NCI-H1417 (cell line): ENCODE results near the gene CCDC30.

Experiments used
- DNase-seq, 3 experiments: peaks; one replicate each; lab custom pipeline; 2025; lab: John Stamatoyannopoulos, UW

Gene CCDC30

DNA sequence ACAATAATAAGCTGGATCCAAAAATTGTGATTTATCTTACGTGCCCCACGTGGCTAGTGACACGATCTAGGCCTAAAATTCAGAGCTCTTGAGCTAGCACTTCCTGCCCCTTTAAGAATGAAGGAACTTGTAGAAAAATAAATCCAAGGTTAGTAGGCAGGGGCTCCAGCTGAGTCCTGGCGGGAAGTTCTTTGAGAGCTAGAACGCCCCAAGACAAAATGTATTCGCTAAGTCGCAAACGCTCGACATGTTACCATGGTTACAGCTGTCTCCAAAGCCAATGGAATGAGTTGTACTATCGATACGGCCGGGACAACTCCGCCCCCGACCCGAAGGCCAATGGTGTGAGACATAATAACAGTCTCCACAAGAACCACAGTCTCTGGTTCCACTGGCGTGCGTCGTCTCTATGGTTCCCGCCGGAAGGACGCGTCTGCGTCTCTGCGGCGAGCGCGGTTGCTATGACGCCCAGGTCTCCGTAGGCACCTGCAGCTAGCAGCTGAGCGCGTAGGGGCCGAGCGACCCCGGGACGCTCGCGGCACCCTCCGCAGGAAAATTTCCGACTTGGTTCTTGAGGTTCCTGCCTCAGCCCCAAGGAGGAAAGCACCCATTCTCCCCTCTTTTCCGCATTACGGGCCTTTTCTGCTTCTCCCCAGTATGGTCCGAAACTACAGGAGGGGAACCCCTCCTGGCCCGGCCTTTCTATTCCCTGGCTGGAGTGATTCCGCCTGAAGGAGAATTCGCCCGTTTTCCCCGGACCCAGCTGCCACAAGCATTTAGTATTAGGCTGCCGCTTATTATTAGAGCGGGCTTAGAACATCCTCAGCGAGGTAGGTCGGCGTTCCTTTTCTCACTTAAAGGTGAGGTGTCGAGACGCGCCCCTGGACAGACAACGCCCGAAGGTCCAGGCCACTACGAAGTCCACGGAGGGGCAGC, at the start of gene CCDC30:
TSS of gene CCDC30 (plus strand) at position 459 of the 936 bp plus-strand sequence. CDS start 17,266 bp downstream, outside the sequence.
- peak; percentile 98 to 100 (median 99) for DNase-seq

DNA sequence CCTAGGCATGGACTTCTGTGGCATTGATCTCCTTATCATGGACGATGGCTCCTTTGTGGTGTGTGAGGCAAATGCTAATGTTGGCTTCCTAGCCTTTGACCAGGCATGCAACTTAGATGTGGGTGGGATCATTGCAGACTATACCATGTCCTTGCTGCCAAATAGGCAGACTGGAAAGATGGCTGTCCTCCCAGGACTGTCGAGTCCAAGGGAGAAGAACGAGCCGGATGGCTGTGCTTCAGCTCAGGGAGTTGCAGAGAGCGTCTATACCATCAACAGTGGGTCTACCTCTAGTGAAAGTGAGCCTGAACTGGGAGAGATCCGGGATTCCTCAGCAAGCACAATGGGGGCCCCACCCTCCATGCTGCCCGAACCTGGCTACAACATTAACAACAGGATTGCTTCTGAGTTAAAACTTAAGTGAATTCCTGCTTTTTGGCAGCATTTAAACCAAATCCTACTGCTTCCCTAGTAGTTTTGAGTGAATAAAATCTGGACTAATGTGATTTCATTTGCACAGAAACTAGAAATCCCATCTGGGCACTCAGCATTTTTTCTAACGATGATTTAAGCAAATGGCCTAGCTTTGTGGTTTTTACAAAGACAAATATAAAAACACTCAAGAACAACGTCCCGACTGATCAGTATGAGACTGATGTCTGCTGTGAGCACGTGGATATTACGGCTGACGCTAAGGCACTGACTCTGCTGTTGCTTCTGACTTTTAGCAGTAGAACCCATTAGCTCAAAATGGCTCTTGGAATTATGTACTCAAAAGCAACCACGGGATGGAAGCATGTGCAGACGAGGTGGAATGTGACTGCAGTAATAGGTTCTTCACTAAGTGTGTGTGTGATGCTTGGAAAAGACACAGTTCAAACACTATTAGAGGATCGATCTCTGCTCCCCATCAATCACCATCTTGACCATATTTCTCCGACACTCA, 48.3 kb upstream of the CCDC30 start:
- peak in 1 of 3 experiments; percentile 48 for DNase-seq

DNA sequence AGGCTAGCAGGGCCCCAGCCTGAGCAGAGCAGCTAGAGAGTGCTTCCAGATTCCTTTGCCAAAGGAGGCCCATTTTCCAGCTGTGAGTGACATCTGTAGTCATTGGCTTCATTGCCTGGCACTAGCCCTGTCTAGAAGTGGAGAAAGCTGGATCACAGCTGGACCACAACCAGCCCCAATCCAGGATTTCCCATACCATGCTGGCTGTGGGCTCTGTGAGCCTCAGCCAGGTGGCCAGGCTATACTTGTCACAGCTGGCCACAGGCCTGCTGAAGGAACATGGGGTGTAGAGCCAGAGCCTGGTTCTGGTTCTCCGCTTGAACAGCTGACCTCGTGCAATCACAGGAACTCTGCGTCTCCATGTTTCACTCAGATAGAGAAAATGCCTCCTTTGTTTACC, 45.9 kb upstream of the CCDC30 start:
- DNase-seq: no peak

DNA sequence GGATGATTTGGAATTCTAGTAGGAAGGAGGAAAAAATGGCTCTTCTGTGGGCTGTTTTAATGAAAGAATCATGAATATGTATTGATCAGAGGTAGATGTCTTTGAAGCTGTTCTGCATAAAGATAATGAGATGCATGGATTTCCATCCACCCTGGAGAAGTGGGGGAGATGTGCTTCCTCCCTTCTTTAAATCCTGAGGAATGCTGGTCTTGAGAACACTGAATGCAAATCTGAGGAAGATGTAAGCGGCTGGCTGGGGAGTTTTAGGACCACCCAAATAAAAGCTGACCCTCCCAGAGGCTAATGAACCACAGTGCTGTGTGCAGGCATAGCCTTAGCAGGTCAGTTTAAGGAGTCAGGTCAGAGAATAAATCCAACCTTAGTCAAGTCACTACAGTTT, 44.6 kb upstream of the CCDC30 start:
- no peak for DNase-seq

DNA sequence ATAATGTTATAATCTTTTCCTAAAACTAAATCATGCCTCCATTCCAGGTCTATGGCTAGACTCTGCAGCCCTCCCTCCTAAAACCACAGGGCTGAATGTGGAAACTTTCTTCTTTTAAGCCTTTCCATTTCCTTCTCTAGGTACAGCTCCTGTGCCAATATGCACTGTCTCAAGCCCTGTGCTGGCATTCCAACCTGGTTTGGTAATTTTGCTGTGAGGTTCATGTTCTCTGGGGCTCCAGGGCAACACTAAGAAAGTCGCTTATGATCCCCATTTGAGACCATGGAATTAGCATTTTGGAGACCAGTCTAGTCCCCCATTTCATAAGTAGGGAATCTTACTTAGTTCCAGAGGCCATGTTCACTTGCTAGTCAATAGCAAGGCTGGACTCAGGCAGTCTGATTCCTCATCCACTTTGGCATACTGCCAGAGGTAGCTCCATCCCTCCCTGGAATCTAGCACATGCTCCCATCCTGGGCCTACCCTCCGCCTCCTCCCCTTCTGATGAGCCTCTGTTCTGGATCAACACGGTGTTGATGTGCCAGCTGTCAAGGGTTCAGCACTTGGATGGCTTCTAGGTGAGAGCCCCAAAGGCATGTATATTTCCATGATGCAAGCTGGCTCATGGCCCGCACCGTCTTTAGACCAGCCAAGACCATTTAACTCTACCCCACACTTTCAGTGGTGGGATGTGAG, 43.8 kb upstream of the CCDC30 start:
- peak in 2 of 3 experiments; percentile 7 to 23 for DNase-seq

DNA sequence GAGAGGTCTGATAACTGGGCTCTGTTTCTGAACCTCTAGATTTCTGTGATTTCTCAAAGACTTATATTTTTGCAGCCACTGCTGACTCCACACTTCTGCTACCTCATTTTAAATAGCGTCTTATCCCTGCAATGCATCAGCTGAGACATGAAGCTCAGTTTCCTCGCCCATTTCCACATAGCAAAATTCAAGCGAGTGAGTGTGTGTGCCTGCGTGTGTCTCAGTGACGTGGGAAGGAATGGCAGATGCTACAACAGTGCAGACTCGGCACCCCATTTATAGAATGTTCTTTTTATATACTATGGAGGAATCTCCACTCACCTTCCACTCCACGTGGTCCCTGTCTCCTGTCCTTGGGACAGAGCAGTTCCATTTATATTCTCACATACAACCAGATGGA, 43.0 kb upstream of the CCDC30 start:
- DNase-seq: no peak

DNA sequence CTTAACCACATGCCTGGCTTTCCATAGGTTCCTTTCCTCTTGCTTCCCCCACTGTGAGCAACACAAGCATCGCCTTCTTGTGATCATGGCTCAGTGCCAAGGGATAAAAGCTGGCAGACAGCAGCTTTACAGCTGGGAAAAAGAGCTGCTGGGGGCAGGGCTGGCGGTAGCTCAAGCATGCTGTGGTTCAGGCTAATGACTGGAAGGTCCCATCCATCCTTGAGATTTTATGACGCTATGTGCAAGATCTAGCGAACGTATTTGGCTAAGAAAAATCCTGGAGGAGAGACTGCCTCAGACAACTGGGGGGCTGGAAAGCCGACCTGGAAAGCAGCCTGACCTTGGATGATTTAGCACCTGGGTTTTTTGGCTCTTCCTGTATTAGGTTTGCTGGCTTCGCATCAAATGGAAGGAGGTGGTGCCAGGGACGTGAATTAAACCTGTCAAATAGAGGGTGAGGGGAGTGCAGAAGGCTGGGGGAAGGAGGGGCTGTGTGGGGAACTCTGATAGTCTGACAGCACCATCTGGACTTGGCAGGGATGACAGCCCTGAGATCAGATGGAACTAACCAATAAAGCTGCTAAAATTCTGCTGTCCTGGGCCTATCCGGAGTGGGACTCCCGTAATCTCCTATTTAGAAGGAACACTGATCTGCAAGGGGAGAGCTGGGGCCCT, 42.0 kb upstream of the CCDC30 start:
- peak; percentile 90 to 97 (median 96) for DNase-seq

DNA sequence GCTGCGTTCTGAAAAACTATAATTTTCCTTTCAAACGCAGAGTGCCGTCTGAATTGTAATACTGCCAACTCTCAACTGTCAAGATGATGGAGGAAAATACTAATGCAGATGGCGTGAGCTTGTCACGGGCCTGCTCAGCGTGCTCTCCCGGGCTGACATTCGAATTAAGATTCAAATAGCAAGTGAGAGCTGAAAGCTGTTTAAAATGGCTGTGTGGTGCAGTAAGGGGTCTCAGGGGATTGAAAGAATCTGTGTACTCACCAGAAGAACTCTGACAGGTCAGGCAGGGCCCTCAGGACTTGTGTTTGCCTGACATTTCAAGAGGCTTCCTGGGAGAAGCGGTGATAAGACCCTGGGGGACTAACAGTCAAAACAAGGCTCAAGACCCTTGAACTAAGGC, 40.3 kb upstream of the CCDC30 start:
- DNase-seq: peak; percentile 6 to 85 (median 65)

DNA sequence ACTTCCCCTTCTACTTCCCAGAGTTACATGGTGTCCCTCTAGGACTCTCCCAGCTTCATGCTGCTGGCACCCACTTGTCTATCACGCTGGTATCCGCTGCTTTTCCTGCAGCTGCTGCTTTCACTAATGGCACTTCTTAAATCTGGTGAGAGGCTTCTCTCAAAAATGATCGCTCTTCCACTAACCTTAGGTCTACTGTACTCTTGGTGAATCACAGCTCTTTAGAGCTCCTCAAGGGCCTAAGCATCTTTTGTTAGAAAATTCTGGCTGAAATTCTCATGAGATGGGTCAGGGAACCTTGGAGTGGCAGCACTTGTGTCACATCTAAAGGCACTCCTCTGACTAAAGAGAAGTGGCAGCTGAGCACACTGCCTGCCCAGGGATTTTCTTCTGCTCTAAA, 39.4 kb upstream of the CCDC30 start:
- peak; percentile 15 to 97 (median 46) for DNase-seq

DNA sequence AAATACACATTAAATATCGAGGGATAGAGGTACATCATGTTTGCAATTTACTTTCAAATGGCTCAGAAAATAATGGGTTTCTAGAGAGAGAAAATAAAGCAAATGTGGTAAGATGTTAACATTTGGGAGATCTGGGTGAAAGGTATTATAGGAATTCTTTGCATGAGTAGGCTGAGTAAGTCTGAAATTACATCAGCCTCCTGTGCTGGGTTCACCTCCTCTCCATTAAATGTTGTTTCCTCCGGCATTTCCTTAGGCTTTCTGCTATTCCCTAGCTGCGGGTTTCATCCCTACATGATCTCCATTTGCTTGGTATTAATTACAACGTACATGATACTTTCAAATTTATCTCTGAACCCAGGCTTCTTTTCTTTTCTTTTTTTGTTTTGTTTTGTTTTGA, 38.9 kb upstream of the CCDC30 start:
- DNase-seq: no peak

DNA sequence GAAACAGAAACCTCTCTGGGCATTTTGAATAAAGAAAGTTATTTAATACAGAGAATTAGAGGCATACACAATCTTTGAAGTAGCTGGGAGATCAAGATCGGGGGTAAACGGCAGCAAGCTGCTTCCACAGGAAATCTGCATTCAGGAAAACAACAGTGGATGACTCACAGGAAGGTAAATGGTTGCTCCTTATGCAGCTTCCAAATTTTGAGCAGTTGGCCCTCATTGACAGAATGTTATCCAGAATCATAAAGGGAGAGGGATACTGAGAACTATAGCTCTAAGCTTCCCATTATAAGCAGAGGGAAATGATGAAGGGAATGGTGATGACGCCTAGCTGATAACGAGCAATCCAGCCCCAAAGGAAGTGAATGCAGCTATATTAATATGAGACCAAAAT, 35.8 kb upstream of the CCDC30 start:
- DNase-seq: no peak

DNA sequence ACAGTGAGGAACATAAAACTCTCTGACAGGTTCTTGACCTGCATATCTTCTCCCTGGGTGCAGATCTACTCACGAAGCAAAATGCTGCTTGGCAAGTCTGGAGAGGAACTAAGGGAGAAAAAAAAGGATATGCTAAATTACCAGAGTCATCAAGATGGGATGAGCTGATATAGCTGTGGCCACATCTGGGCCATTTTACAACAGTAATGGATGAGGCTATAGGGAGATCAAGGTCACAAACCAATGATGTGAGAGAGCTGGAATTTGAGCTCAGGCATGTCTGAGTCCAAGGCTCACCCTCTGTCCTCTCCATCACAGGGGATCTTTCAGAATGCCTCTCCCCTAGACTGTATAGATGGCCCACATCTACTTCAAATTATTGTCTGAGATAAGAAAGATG, 33.5 kb upstream of the CCDC30 start:
- no peak for DNase-seq

DNA sequence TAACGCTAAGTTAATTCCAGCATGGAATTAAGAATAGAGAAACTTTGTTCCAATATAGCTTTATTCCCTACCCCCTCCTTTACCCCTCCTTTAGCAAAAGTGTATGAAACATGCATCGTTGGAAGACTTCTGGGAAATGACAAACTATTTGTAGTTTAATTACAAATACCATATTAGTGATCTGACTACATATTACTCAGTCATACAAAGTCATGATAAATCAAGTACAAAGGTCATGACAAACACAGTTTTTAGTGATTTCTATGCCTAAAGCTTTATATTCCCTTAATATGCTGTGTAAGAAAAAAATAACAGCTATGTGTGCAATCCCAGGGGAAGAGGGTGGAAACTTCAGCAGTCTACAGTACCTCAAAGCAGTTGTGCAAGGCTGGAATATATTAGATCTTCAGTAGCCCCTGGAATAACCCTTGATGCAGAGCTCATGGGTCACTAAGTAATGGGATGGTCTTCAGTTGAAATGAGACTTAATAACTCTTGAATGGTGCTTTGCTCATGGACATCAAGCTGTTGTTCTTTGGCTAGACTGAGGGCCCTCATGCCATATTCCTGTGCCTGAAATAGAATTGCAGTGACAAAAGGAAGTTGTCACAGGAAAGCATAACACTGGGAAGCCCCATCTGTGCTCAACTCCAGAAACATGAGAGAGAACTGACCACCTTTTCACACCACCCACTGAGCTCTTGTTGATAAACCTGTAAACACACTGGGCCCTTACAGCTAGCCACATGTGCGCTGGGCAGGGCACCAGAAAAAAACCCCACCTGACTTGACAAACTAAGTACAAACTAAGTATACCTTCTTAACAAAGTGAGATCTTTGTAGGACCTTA, 32.6 kb upstream of the CCDC30 start:
- DNase-seq: no peak

DNA sequence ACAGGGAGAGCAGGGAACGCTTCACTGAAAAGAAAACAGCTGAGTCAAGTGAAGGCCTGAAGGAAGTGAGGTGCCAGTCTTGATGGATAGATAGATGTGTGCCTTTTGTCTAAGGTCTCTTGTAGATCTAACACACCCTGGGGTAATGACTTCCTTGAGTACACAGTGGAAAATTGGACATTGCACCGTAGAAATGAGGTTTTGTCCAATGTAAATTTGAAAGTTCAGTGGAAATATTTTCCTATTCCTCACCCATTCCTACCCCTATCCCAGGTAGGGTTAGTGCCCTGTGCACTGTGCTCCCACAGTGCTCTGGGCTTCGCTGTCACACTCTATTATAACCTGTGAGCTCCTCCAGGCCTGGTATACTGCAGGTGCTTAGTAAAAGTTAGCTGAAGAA, 31.6 kb upstream of the CCDC30 start:
- DNase-seq: no peak

DNA sequence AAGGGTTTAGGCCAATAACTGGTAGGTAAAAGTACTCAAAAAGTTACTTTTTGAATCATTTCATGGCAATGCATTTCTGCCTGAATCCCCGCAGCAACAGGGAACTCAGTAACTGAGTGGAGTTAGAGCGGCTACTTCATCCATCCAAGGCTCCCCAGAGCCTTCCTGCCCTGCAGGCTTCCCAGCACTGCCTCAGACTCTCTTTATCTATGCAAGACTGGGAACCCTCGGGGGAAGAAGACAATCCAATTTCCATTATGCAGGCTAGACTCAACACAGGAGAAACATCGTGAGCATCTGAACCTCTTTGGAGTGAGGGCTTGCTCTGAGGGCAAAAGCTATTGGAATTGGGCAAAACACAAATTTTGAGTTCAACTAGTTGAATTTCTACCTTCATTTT, 30.4 kb upstream of the CCDC30 start:
- no peak for DNase-seq

DNA sequence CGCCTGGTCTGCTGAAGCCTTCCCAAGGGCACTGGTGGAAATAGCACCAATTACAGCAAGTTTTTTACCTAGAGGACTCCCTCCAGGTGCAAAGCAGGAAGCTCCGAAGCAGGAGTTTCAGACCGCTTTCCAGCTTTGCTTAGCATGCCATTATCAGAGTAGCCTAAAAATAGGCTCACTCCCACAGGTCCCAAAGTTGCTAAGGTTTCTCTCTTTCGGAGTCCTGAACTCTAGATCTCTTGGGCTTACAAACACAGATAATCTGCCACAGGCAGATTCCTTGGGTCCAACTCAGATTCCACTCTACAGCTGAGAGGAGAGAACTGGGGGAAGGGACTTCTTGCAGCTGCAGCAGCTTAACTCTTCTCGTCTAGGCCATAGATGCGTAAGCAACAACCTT, 29.7 kb upstream of the CCDC30 start:
- no peak for DNase-seq

DNA sequence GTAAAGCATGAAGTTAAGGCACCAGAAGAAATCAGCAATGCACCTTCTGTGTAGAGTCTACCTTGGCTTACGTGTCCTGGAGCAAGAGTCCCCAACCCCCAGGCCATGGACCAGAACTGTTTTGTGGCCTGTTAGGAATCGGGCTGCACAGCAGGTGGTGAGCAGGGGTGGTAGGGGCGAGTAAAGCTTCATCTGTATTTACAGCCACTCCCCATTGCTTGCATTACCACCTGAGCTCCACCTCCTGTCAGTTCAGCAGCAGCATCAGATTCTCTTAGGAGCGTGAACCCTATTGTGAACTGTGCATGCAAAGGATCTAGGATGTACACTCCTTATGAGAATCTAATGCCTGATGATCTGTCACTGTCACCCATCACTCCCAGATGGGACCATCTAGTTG, 28.7 kb upstream of the CCDC30 start:
- no peak for DNase-seq

DNA sequence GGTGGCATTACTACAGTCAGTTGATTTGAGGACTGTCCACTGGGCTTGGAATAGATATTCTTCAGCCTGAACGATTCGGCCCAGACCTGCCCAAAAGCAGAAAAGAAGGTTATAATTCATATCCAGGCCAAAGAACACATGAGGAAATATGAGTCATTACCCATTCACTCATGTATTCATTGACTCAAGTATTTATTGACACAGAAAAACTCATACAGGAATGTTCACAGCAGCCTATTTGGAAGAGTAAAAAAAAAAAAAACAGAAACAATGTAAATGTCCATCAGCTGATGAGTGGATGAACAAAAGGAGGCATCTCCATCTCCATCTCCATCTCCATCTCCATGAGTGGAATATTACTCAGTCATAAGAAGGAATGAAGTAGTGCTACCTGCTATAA, 23.1 kb upstream of the CCDC30 start:
- DNase-seq: peak in 1 of 3 experiments; percentile 6

DNA sequence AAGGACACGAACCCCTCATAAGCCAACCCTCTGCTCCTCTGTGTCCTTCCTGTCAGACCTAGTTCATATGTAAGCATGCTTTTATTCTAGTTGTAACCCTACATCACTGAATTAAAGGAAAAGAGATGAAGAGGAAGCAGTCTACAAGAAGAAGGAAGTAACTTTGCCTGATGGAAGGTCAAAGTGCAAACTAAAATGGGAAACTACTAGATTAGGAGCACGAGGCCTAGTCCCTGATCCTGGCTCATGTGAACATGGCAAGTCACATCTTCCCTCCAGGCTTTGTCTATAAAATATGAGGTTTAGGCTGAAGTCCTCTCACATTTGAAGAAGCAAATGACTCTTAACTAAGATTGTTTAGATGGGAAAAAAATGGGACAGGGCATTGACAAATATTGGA, 20.4 kb upstream of the CCDC30 start:
- no peak for DNase-seq

DNA sequence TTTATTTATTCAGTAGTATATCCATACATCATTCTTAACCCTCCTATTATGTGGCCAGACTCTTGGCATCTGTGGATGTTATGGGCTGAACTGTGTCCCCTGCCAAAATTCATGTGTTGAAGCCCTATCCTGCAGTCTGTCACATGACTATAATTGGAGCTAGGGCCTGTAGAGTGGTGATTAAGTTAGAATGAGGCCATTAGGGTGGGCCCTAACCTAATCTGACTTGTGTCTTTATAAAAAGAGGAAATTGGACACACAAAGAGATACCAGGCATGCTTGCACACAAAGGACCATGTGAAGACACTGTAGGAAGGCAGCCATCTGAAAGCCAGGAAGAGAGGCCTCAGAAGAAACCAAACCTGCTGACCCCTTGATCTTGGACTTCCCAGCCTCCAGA, 13.8 kb upstream of the CCDC30 start:
- DNase-seq: no peak

DNA sequence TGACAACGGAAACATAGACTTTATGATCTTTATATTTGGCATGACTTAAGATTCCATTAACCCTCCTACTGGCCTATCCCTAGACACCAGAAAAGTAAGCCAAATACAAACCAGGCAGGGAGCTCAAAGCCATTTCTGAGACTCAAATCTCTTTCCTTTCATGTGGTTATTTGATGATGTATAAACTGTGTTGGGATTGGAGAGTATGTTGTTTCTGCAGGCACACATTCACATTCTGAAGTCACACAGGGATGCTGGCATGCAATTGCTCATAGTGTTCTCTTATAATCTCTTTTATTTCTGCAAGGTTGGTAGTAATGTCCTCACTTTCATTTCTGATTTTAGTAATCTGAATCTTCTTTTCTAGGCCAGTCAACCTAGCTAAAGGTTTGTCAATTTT, 13.0 kb upstream of the CCDC30 start:
- DNase-seq: no peak
